ENCODE measurements around the gene FOXP2. TPM values are rescaled to one million over a fixed set of nuclear protein-coding genes. Genes with fewer than 3 reads are reported as not detected.

Gene FOXP2
- total RNA-seq, 1 experiment from 2014 or later: 0.17 TPM

GRCh38 chr7:114554781-114555537 lies 140.3 kb downstream of the FOXP2 start:
- Mint-ChIP-seq H3K9me3 (peaks cover 3% of the 10 kb centered on the region; the same call in 1 of the 2 replicates), H3K4me3 (no peak overlapping the region), H3K36me3 (no peaks in the 10 kb centered on the region), H3K27ac (no peak overlapping the region), H3K27me3 (ENCODE audit: low read depth) (no peaks in the 10 kb centered on the region), H3K4me1 (no peaks in the 10 kb centered on the region)
- POLR2A ChIA-PET: no interaction called here
- no peak for TF ChIP-seq NFE2L1 (CRISPR knock-in tag; IDR thresholded peaks at IDR 0.05)
- no peak for DNase-seq (ENCODE audit: low spot score)
- no peak for ATAC-seq
- CTCF ChIA-PET: no interaction called here

GRCh38 chr7:114567416-114567815 lies 152.8 kb downstream of the FOXP2 start:
- ChIA-PET POLR2A (no interaction called here), CTCF (no interaction called here)
- Mint-ChIP-seq H3K36me3 (no peaks in the 10 kb centered on the region), H3K27me3 (ENCODE audit: low read depth) (no peaks in the 10 kb centered on the region), H3K4me1 (no peaks in the 10 kb centered on the region), H3K27ac (no peak overlapping the region), H3K4me3 (no peak overlapping the region), H3K9me3 (no peaks in the 10 kb centered on the region)
- no peak for ATAC-seq
- no peak for DNase-seq (ENCODE audit: low spot score)
- TF ChIP-seq JUN (CRISPR knock-in tag; IDR thresholded peaks at IDR 0.05) (no peak), SMAD3 (CRISPR knock-in tag; IDR thresholded peaks at IDR 0.05; ENCODE audit: borderline replicate concordance) (no peak), TCF7 (CRISPR knock-in tag; IDR thresholded peaks at IDR 0.05; ENCODE audit: low read depth) (no peak), ATF3 (CRISPR knock-in tag; conservative IDR thresholded peaks at IDR 0.05) (no peak), ATF2 (CRISPR knock-in tag; IDR thresholded peaks at IDR 0.05; ENCODE audit: borderline replicate concordance, low read depth) (no peak), CREM (CRISPR knock-in tag; IDR thresholded peaks at IDR 0.05) (no peak), FOXK1 (CRISPR knock-in tag; IDR thresholded peaks at IDR 0.05) (no peak)

GRCh38 chr7:114569220-114569619 lies 154.6 kb downstream of the FOXP2 start:
- Mint-ChIP-seq H3K27me3 (ENCODE audit: low read depth) (no peaks in the 10 kb centered on the region), H3K4me1 (no peaks in the 10 kb centered on the region), H3K4me3 (no peak overlapping the region), H3K9me3 (no peaks in the 10 kb centered on the region), H3K27ac (no peak overlapping the region), H3K36me3 (no peaks in the 10 kb centered on the region)
- ATAC-seq (no peak), DNase-seq (ENCODE audit: low spot score) (no peak)
- ChIA-PET CTCF (no interaction called here), POLR2A (no interaction called here)
- TF ChIP-seq NR1H2 (CRISPR knock-in tag; IDR thresholded peaks at IDR 0.05): no peak
- TF ChIP-seq HMGXB4 (CRISPR knock-in tag; IDR thresholded peaks at IDR 0.05): no peak
- TF ChIP-seq ZNF219 (CRISPR knock-in tag; IDR thresholded peaks at IDR 0.05; ENCODE audit: borderline replicate concordance): no peak
- TF ChIP-seq NFATC4 (CRISPR knock-in tag; IDR thresholded peaks at IDR 0.05): no peak
- TF ChIP-seq ATF6 (CRISPR knock-in tag; IDR thresholded peaks at IDR 0.05): no peak

- ATAC-seq (no peak; the same call in 1 of the 2 replicates), DNase-seq (ENCODE audit: low spot score) (no peak)
- Mint-ChIP-seq H3K4me1 (no peaks in the 10 kb centered on the region), H3K9me3 (no peaks in the 10 kb centered on the region), H3K36me3 (no peaks in the 10 kb centered on the region), H3K4me3 (no peak overlapping the region), H3K27ac (no peak overlapping the region), H3K27me3 (ENCODE audit: low read depth) (no peaks in the 10 kb centered on the region)
- POLR2A ChIA-PET: no interaction called here
- CTCF ChIA-PET: no interaction called here
- TF ChIP-seq EMX1 (CRISPR knock-in tag; IDR thresholded peaks at IDR 0.05) (no peak), TEAD4 (CRISPR knock-in tag; IDR thresholded peaks at IDR 0.05) (no peak), ERG (CRISPR knock-in tag; IDR thresholded peaks at IDR 0.05) (no peak), ZNF416 (CRISPR knock-in tag; IDR thresholded peaks at IDR 0.05) (no peak), JAZF1 (CRISPR knock-in tag; IDR thresholded peaks at IDR 0.05) (no peak), USF2 (CRISPR knock-in tag; IDR thresholded peaks at IDR 0.05) (no peak), USF1 (CRISPR knock-in tag; IDR thresholded peaks at IDR 0.05) (no peak), NFYB (CRISPR knock-in tag; conservative IDR thresholded peaks at IDR 0.05; ENCODE audit: low read depth) (no peak), FOXP1 (CRISPR knock-in tag; IDR thresholded peaks at IDR 0.05; ENCODE audit: borderline replicate concordance) (no peak)
These were observed 159.8 kb downstream of the FOXP2 start for GRCh38 chr7:114574384-114574783.

Data from WTC11 (cell line).